CD4-positive, CD25-positive, alpha-beta regulatory T cell (primary cell): ENCODE results near the gene KCNAB1. TPM values are rescaled to one million over a fixed set of nuclear protein-coding genes. Genes with fewer than 3 reads are reported as not detected.
"Not testable (repeated sequence)": the region's sequence is repeated elsewhere in the genome, so short reads cannot be mapped to it uniquely, and the experiment has no call there.

Experiments used
- ATAC-seq, 2 donors: fragments of 150-1000 bp; cut with Tn5 transposase; one replicate each; pipeline ENCODE4 v1.10.0; 2021; ENCODE audit warnings: low read depth in 2 of 2, moderate number of reproducible peaks in 2 of 2, moderate library complexity in 1 of 2
- DNase-seq, 3 donors: peaks; one replicate each; pipeline versions ENCODE4 v3.0.0 to v3.0.0-alpha.2; 2012 to 2022; ENCODE audit warnings: mixed read lengths in 1 of 3
- H3K27ac ChIP-seq: one replicate; pipeline ENCODE4 v1.7.0; 2013; ENCODE audit warnings: mild to moderate bottlenecking, low read length; ENCODE audit not compliant: insufficient read depth, poor library complexity, severe bottlenecking
- H3K27me3 ChIP-seq: one replicate; pipeline ENCODE4 v1.7.0; 2013; ENCODE audit warnings: low read length; ENCODE audit not compliant: control insufficient read depth, insufficient read depth
- H3K36me3 ChIP-seq: one replicate; pipeline ENCODE4 v1.7.0; 2013; ENCODE audit warnings: mild to moderate bottlenecking, low read length, moderate library complexity; ENCODE audit not compliant: control insufficient read depth, insufficient read depth
- H3K4me1 ChIP-seq: 2 replicates; pipeline ENCODE4 v1.7.0; 2013; ENCODE audit warnings: mild to moderate bottlenecking, low read length; ENCODE audit not compliant: insufficient read depth, control insufficient read depth, poor library complexity, severe bottlenecking
- H3K4me3 ChIP-seq: one replicate; pipeline ENCODE4 v1.7.0; 2013; ENCODE audit warnings: low read depth, mild to moderate bottlenecking, low read length, moderate library complexity
- H3K9me3 ChIP-seq, 2 experiments: 1 replicate in 1 of 2; 2 replicates in 1 of 2; pipeline ENCODE4 v1.7.0; 2013; ENCODE audit warnings: low read length in 2 of 2, mild to moderate bottlenecking in 1 of 2, moderate library complexity in 1 of 2; ENCODE audit not compliant: control insufficient read depth in 2 of 2
- H3K27ac Mint-ChIP-seq, 3 donors: one replicate each; pipeline ENCODE4 v1.8.0; 2020 to 2022; ENCODE audit warnings: mild to moderate bottlenecking in 3 of 3, mixed read lengths in 3 of 3, moderate library complexity in 2 of 3
- H3K27me3 Mint-ChIP-seq: one replicate; pipeline ENCODE4 v1.8.0; 2022; ENCODE audit warnings: mild to moderate bottlenecking, mixed read lengths
- H3K36me3 Mint-ChIP-seq: one replicate; pipeline ENCODE4 v1.8.0; 2020; ENCODE audit warnings: mixed read lengths
- H3K4me1 Mint-ChIP-seq, 4 donors: one replicate each; pipeline ENCODE4 v1.8.0; 2020 to 2022; ENCODE audit warnings: mixed read lengths in 4 of 4, mild to moderate bottlenecking in 1 of 4
- H3K4me3 Mint-ChIP-seq, 4 donors: one replicate each; pipeline ENCODE4 v1.8.0; 2020 to 2022; ENCODE audit warnings: mild to moderate bottlenecking in 4 of 4, mixed read lengths in 4 of 4, moderate library complexity in 3 of 4
- H3K9me3 Mint-ChIP-seq, 7 donors: one replicate each; pipeline ENCODE4 v1.8.0; 2020 to 2022; ENCODE audit warnings: mixed read lengths in 7 of 7, mild to moderate bottlenecking in 3 of 7, moderate library complexity in 2 of 7
- polyA plus RNA-seq, 4 donors: library from polyadenylated mRNA; unstranded; fragments of 300-500 nt; fragmentation: Illumina TruSeq; gene quantifications; one replicate each; pipeline ENCODE4 v1.2.3, GENCODE V29; 2021
- total RNA-seq: library from RNA; stranded (reverse); gene quantifications from one replicate; pipeline ENCODE4 v1.2.3, GENCODE V29; 2022

Gene KCNAB1
- total and polyA plus RNA-seq, 5 donors from 2014 or later = 0.08 to 0.26 (median 0.17) TPM

GRCh38 chr3:156264771-156265170 is 144.4 kb downstream of the KCNAB1 start:
- peaks cover 0 to 5% (median 0%) of the 10 kb centered on the region in 7 donors for H3K9me3 Mint-ChIP-seq
- no peak for ATAC-seq

GRCh38 chr3:156271508-156271907 is 151.1 kb downstream of the KCNAB1 start:
- H3K4me1 ChIP-seq = no peaks in the 10 kb centered on the region
- DNase-seq = no peak
- H3K4me3 ChIP-seq = no peak overlapping the region
- Mint-ChIP-seq H3K27me3 (peaks cover 13% of the 10 kb centered on the region), H3K9me3 (peaks cover 0 to 5% (median 2%) of the 10 kb centered on the region in 7 donors), H3K4me3 (no peak overlapping the region), H3K4me1 (no peaks in the 10 kb centered on the region), H3K27ac (no peak overlapping the region), H3K36me3 (no peaks in the 10 kb centered on the region)
- peaks cover 0 to under 1% of the 10 kb centered on the region in 2 experiments for H3K9me3 ChIP-seq
- ATAC-seq = no peak
- no peak overlapping the region for H3K27ac ChIP-seq
- no peaks in the 10 kb centered on the region for H3K36me3 ChIP-seq
- peaks cover 3% of the 10 kb centered on the region for H3K27me3 ChIP-seq

More at GRCh38 chr3:156264771-156265170, 144.4 kb downstream of the KCNAB1 start:
- Histone ChIP-seq H3K36me3 (no peaks in the 10 kb centered on the region), H3K9me3 (no peaks in the 10 kb centered on the region), H3K27me3 (peaks cover 7% of the 10 kb centered on the region), H3K4me3 (no peak overlapping the region), H3K4me1 (no peaks in the 10 kb centered on the region), H3K27ac (no peak overlapping the region)
- H3K27ac Mint-ChIP-seq = no peak overlapping the region
- H3K4me1 Mint-ChIP-seq = no peaks in the 10 kb centered on the region
- no peak overlapping the region for H3K4me3 Mint-ChIP-seq
- DNase-seq = no peak
- H3K36me3 Mint-ChIP-seq = no peaks in the 10 kb centered on the region
- H3K27me3 Mint-ChIP-seq = peaks cover 8% of the 10 kb centered on the region

GRCh38 chr3:156271995-156272719 is 151.8 kb downstream of the KCNAB1 start:
- Mint-ChIP-seq H3K36me3 (no peaks in the 10 kb centered on the region), H3K27me3 (peaks cover 13% of the 10 kb centered on the region), H3K9me3 (peaks cover 0 to 5% (median 3%) of the 10 kb centered on the region in 7 donors), H3K27ac (no peak overlapping the region), H3K4me3 (no peak overlapping the region), H3K4me1 (no peaks in the 10 kb centered on the region)
- no peak for DNase-seq
- Histone ChIP-seq H3K4me1 (no peaks in the 10 kb centered on the region), H3K27ac (no peak overlapping the region), H3K9me3 (peaks cover 0 to 2% of the 10 kb centered on the region in 2 experiments), H3K4me3 (no peak overlapping the region), H3K36me3 (no peaks in the 10 kb centered on the region), H3K27me3 (peaks cover 3% of the 10 kb centered on the region)
- no peak for ATAC-seq

GRCh38 chr3:156273111-156273694 is 152.8 kb downstream of the KCNAB1 start:
- Histone ChIP-seq H3K36me3 (no peaks in the 10 kb centered on the region), H3K27ac (no peak overlapping the region), H3K4me3 (no peak overlapping the region), H3K4me1 (no peaks in the 10 kb centered on the region), H3K9me3 (peaks cover 0 to 2% of the 10 kb centered on the region in 2 experiments), H3K27me3 (peaks cover 3% of the 10 kb centered on the region)
- Mint-ChIP-seq H3K27ac (no peak overlapping the region), H3K9me3 (peaks cover 0 to 5% (median 3%) of the 10 kb centered on the region in 7 donors), H3K4me1 (no peaks in the 10 kb centered on the region), H3K4me3 (no peak overlapping the region), H3K36me3 (no peaks in the 10 kb centered on the region), H3K27me3 (peaks cover 13% of the 10 kb centered on the region)
- DNase-seq = no peak
- no peak for ATAC-seq

- H3K27ac Mint-ChIP-seq = no peak overlapping the region
- Histone ChIP-seq H3K9me3 (peaks cover 0 to 2% of the 10 kb centered on the region in 2 experiments), H3K36me3 (no peaks in the 10 kb centered on the region), H3K27me3 (peaks cover 3% of the 10 kb centered on the region), H3K4me3 (no peak overlapping the region), H3K27ac (no peak overlapping the region), H3K4me1 (no peaks in the 10 kb centered on the region)
- peaks cover 0 to 5% (median 2%) of the 10 kb centered on the region in 7 donors for H3K9me3 Mint-ChIP-seq
- H3K4me3 Mint-ChIP-seq = no peak overlapping the region
- DNase-seq = no peak
- no peak for ATAC-seq
- H3K4me1 Mint-ChIP-seq = no peaks in the 10 kb centered on the region
- peaks cover 5% of the 10 kb centered on the region for H3K27me3 Mint-ChIP-seq
- no peaks in the 10 kb centered on the region for H3K36me3 Mint-ChIP-seq
Measured at GRCh38 chr3:156274791-156275190, 154.4 kb downstream of the KCNAB1 start.

GRCh38 chr3:156284637-156285036 is 164.3 kb downstream of the KCNAB1 start:
- not testable (repeated sequence) for H3K27ac ChIP-seq, DNase-seq, H3K36me3 ChIP-seq, H3K27me3 ChIP-seq, H3K9me3 Mint-ChIP-seq, ATAC-seq, H3K4me1 ChIP-seq, H3K9me3 ChIP-seq, H3K36me3 Mint-ChIP-seq, H3K27ac Mint-ChIP-seq, H3K4me1 Mint-ChIP-seq, H3K4me3 Mint-ChIP-seq, H3K4me3 ChIP-seq
- peaks cover 12% of the 10 kb centered on the region for H3K27me3 Mint-ChIP-seq

GRCh38 chr3:156285626-156286025 is 165.2 kb downstream of the KCNAB1 start:
- H3K4me3 ChIP-seq = no peak overlapping the region
- no peak for DNase-seq
- H3K27ac Mint-ChIP-seq = no peak overlapping the region
- H3K27me3 ChIP-seq = peaks cover 13% of the 10 kb centered on the region
- no peaks in the 10 kb centered on the region for H3K4me1 Mint-ChIP-seq
- ATAC-seq = no peak
- H3K9me3 Mint-ChIP-seq = peaks cover 0 to 1% (median 0%) of the 10 kb centered on the region in 7 donors
- H3K27ac ChIP-seq = no peak overlapping the region
- no peaks in the 10 kb centered on the region for H3K36me3 ChIP-seq
- no peaks in the 10 kb centered on the region for H3K4me1 ChIP-seq
- H3K4me3 Mint-ChIP-seq = no peak overlapping the region
- no peaks in the 10 kb centered on the region for H3K9me3 ChIP-seq
- peaks cover 22% of the 10 kb centered on the region for H3K27me3 Mint-ChIP-seq
- no peaks in the 10 kb centered on the region for H3K36me3 Mint-ChIP-seq

- Histone ChIP-seq H3K4me1 (peaks cover 5% of the 10 kb centered on the region), H3K27ac (no peak overlapping the region), H3K36me3 (no peaks in the 10 kb centered on the region), H3K9me3 (no peaks in the 10 kb centered on the region), H3K27me3 (peaks cover 36% of the 10 kb centered on the region), H3K4me3 (no peak overlapping the region)
- no peak for DNase-seq
- Mint-ChIP-seq H3K4me1 (peaks cover 0 to 6% (median 0%) of the 10 kb centered on the region in 4 donors), H3K27ac (no peak overlapping the region), H3K27me3 (peaks cover 61% of the 10 kb centered on the region), H3K9me3 (no peaks in the 10 kb centered on the region), H3K36me3 (no peaks in the 10 kb centered on the region), H3K4me3 (no peak overlapping the region)
- ATAC-seq = no peak
Measured at GRCh38 chr3:156290924-156291271, 170.5 kb downstream of the KCNAB1 start.
